Keratinocyte (primary cell): ENCODE results near the gene OPN4. TPM values are rescaled to one million over a fixed set of nuclear protein-coding genes. Genes with fewer than 3 reads are reported as not detected.

ENCODE experiments used
- DNase-seq: peaks from one replicate; pipeline ENCODE4 v3.0.0-alpha.2; 2011; ENCODE audit warnings: low read depth, missing footprints, low spot score
- FAIRE-seq: peaks from 2 replicates; lab custom pipeline; 2011; peaks lifted over from hg19 to GRCh38; lab: Jason Lieb, UNC
- H2AFZ ChIP-seq: 2 replicates; pipeline ENCODE4 v1.6.0; 2012; ENCODE audit warnings: low read length, control low read depth, inconsistent platforms; ENCODE audit not compliant: control insufficient read depth
- H3K27ac ChIP-seq: 2 replicates; pipeline ENCODE4 v1.5.1; 2011; ENCODE audit warnings: low read length; ENCODE audit not compliant: control insufficient read depth, insufficient read depth
- H3K27me3 ChIP-seq: 3 replicates; pipeline ENCODE4 v1.6.0; 2011; ENCODE audit warnings: low read length; ENCODE audit not compliant: control insufficient read depth, insufficient read depth; ENCODE audit errors: extremely low read depth
- H3K36me3 ChIP-seq, 2 experiments: 2 replicates in 1 of 2; 3 replicates in 1 of 2; pipeline ENCODE4 v1.5.1; 2011; ENCODE audit warnings: low read length in 2 of 2, mild to moderate bottlenecking in 1 of 2; ENCODE audit not compliant: control insufficient read depth in 2 of 2, insufficient read depth in 2 of 2; ENCODE audit errors: extremely low read depth in 1 of 2
- H3K4me1 ChIP-seq: 3 replicates; pipeline ENCODE4 v1.5.1; 2011; ENCODE audit warnings: low read length; ENCODE audit not compliant: control insufficient read depth, insufficient read depth; ENCODE audit errors: extremely low read depth
- H3K4me2 ChIP-seq: 3 replicates; pipeline ENCODE4 v1.6.0; 2011; ENCODE audit warnings: low read depth, low read length; ENCODE audit not compliant: control insufficient read depth, insufficient read depth; ENCODE audit errors: extremely low read depth
- H3K4me3 ChIP-seq, 3 experiments: fragments of 200-600 bp in 1 of 3; sonication (generic) in 1 of 3; 2 replicates in 2 of 3; 3 replicates in 1 of 3; pipeline ENCODE4 v1.5.1; 2011 to 2016; ENCODE audit warnings: low read length in 3 of 3, mild to moderate bottlenecking in 3 of 3, control low read depth in 2 of 3, inconsistent platforms in 1 of 3, low read depth in 1 of 3, mixed read lengths in 1 of 3, mixed run types in 1 of 3, moderate library complexity in 1 of 3; ENCODE audit not compliant: control insufficient read depth in 2 of 3, insufficient read depth in 2 of 3; ENCODE audit errors: extremely low read depth in 1 of 3
- H3K79me2 ChIP-seq: 2 replicates; pipeline ENCODE4 v1.6.0; 2012; ENCODE audit warnings: low read length; ENCODE audit not compliant: control insufficient read depth, insufficient read depth
- H3K9ac ChIP-seq: 3 replicates; pipeline ENCODE4 v1.6.0; 2011; ENCODE audit warnings: low read length; ENCODE audit not compliant: control insufficient read depth, insufficient read depth; ENCODE audit errors: extremely low read depth
- H3K9me1 ChIP-seq: 3 replicates; pipeline ENCODE4 v1.6.0; 2011; ENCODE audit warnings: low read length; ENCODE audit not compliant: control insufficient read depth, insufficient read depth; ENCODE audit errors: extremely low read depth
- H3K9me3 ChIP-seq: 2 replicates; pipeline ENCODE4 v1.5.1; 2012; ENCODE audit warnings: low read depth, low read length; ENCODE audit not compliant: control insufficient read depth
- H4K20me1 ChIP-seq: 3 replicates; pipeline ENCODE4 v1.6.0; 2011; ENCODE audit warnings: low read length; ENCODE audit not compliant: control insufficient read depth, insufficient read depth; ENCODE audit errors: extremely low read depth
- CTCF ChIP-seq, 3 experiments: IDR thresholded peaks in 1 of 3; conservative IDR thresholded peaks in 1 of 3; optimal IDR thresholded peaks in 1 of 3; 2 replicates in 2 of 3; 3 replicates in 1 of 3; pipeline versions ENCODE3 to v1.5.1; 2011; ENCODE audit warnings: low read length in 3 of 3, mild to moderate bottlenecking in 3 of 3, moderate library complexity in 2 of 3, control low read depth in 1 of 3, inconsistent platforms in 1 of 3; ENCODE audit not compliant: insufficient read depth in 2 of 3; ENCODE audit errors: extremely low read depth in 1 of 3
- EZH2 ChIP-seq: IDR thresholded peaks from one replicate; pipeline ENCODE4 v1.6.1; 2012; ENCODE audit warnings: inconsistent platforms, mild to moderate bottlenecking, low read length, moderate library complexity
- dilution Hi-C: fragments of 300-500 bp; cut with MboI; formaldehyde crosslinking; loops from one replicate; pipeline ENCODE4 v1.7.0; 2020; ENCODE audit warnings: low sequenced_read_pairs; ENCODE audit not compliant: extremely low pct_ligation_motif_present
- polyA plus RNA-seq, 5 experiments: library from polyadenylated mRNA; depleted of rRNA in 3 of 5; stranded (reverse) in 3 of 5; stranded (forward) in 1 of 5; unstranded in 1 of 5; fragments of >200 nt; gene quantifications; 1 replicate in 1 of 5; 2 replicates in 3 of 5; 3 replicates in 1 of 5; pipeline versions ENCODE4 v1.2.1 to v1.2.3, GENCODE V29; 2011 to 2012; ENCODE audit warnings: missing spikeins in 2 of 5, low read depth in 1 of 5, low replicate concordance in 1 of 5

OPN4 gene
- polyA plus RNA-seq, 1 donor (not counting 4 experiments of a cell fraction or from before 2014, with no cell fraction given) = not detected

GRCh38 chr10:86657396-86658011 is 3.2 kb downstream of the OPN4 start:
- no peak for FAIRE-seq
- no peaks in the 10 kb centered on the region for H3K9me1 ChIP-seq
- no peak for DNase-seq

DNA sequence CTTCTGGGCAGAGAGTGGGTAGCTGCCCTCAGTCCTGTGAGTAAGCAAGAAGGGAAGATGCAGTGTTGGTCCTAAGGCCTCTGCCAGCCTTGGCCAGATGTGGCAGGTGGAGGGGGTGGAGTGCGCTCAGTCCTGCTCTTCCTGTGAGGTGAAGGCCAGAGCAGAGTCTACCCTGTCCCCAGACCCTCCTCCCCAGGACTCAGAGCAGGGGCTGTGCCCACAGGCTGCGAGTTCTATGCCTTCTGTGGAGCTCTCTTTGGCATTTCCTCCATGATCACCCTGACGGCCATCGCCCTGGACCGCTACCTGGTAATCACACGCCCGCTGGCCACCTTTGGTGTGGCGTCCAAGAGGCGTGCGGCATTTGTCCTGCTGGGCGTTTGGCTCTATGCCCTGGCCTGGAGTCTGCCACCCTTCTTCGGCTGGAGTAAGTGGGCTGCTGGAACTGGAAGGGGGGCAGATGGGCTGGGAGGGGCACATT is 4.0 kb downstream of the OPN4 start:
- Histone ChIP-seq H2AFZ (no peak overlapping the region), H3K27ac (no peak overlapping the region), H3K9me1 (no peaks in the 10 kb centered on the region), H3K79me2 (no peaks in the 10 kb centered on the region), H4K20me1 (no peaks in the 10 kb centered on the region), H3K9me3 (no peaks in the 10 kb centered on the region), H3K4me1 (no peaks in the 10 kb centered on the region), H3K36me3 (no peaks in the 10 kb centered on the region), H3K4me2 (no peak overlapping the region), H3K27me3 (peaks cover 10% of the 10 kb centered on the region), H3K4me3 (no peak overlapping the region), H3K9ac (no peak overlapping the region)
- DNase-seq (no peak), FAIRE-seq (no peak)
- dilution Hi-C loops = no loop called here
- TF ChIP-seq CTCF (optimal IDR thresholded peaks at IDR 0.05 in 1 of 3, IDR thresholded peaks at IDR 0.05 in 1 of 3, conservative IDR thresholded peaks at IDR 0.05 in 1 of 3; ENCODE audit: extremely low read depth in 1 of 3, insufficient read depth in 2 of 3, low read length in 3 of 3) = no peak
- TF ChIP-seq EZH2 = no peak

More at GRCh38 chr10:86657396-86658011, 3.2 kb downstream of the OPN4 start:
- no peak overlapping the region for H3K9ac ChIP-seq
- dilution Hi-C loops = no loop called here
- H3K27ac ChIP-seq = no peak overlapping the region
- TF ChIP-seq CTCF (optimal IDR thresholded peaks at IDR 0.05 in 1 of 3, IDR thresholded peaks at IDR 0.05 in 1 of 3, conservative IDR thresholded peaks at IDR 0.05 in 1 of 3; ENCODE audit: extremely low read depth in 1 of 3, insufficient read depth in 2 of 3, low read length in 3 of 3) = no peak
- TF ChIP-seq EZH2 = no peak
- peaks cover 7% of the 10 kb centered on the region for H3K27me3 ChIP-seq
- no peak overlapping the region for H2AFZ ChIP-seq
- H3K9me3 ChIP-seq = no peaks in the 10 kb centered on the region
- no peaks in the 10 kb centered on the region for H3K79me2 ChIP-seq
- no peaks in the 10 kb centered on the region for H4K20me1 ChIP-seq
- H3K4me2 ChIP-seq = no peak overlapping the region
- peaks cover 1% of the 10 kb centered on the region for H3K4me1 ChIP-seq
- no peak overlapping the region for H3K4me3 ChIP-seq
- no peaks in the 10 kb centered on the region for H3K36me3 ChIP-seq
